IPS DF 4.7 (cell line): ENCODE data around the gene NPTXR.
"Not testable (repeated sequence)": the region's sequence is repeated elsewhere in the genome, so short reads cannot be mapped to it uniquely, and the experiment has no call there.

Source experiments
- DNase-seq: peaks from one replicate; pipeline ENCODE4 v3.0.0-alpha.2; 2013; ENCODE audit warnings: low spot score; ENCODE audit errors: extremely low read depth

Gene NPTXR

DNA sequence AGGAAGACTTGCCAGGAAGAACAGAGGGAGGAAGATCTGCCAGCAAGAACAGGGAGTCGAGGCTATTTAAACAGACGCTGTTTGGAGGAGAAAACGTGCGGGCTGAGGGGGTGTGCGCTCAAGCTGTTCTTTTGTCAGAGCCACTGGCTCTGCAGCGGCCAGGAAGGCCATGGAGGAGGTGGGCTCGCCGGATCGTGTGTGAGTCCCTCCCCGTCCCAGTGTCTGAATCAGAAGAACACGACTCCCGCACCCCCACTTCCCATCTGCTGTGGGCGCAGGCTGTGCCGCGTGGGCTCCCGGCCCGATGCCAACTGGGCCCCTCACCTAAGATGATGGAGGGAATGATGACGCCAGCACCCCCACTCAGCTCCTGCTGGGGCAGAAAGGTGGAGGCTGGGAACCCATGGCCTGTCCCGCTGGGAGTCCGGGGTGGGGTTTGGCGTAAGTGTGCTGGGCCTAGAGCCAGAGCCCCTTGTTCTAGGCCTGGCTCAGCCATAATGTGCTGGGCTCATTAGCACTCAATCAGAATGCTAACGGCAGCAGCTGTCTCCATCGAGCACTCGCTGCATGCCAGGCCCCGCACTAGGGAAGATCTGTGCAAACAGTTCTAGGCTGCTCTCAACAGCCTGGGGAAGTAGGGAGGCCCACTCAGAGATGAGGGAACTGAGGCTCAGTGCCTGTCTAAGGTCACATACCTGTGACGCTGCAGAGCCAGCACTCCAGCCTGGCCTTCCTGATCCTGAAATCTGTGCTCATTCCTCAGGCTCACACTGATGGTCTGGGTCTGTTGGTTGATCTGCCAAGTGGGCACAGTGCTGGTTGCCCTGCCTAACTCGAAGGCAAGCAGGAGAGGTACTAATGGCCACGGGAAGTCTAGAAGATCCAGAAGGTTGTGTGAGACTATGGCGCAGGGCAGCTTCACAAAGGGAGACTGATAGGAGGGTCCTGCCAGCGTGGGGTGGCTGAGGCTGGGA is 11.5 kb downstream of the NPTXR start:
- no peak for DNase-seq

DNA sequence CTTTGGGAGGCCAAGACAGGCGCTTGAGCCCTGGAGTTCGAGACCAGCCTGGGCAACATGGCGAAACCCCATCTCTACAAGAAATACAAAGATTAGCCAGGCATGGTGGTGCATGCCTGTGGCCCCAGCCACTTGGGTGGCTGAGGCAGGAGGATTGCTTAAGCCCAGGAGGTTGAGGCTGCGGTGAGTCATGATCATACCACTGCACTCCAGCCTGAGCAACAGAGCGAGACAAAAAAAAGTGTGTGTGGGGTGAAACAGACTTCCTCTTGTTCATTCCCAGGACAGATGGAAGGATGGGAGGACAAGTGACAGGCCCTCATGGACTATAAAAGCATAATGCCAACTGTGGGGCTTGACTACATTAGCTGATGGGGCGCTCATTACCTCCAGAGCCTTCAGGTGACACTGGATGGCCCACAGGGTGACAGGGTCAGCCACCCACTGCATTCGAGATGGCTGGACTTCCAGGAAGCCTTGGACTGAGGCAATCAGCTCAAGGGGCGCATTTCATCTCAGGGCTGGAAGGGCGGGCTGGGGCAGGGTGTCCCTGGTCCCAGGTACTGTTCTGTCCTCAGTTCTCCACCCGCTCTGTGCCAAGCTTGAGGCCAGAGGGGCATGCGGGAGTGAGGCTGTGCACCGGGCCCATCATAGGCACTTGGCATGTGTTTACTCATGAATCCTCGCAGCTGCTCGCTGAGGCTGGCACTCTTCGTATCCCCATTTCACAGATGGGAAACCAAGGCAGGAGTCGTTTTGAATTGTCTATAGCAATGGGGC is 12.5 kb downstream of the NPTXR start:
- no peak for DNase-seq

DNA sequence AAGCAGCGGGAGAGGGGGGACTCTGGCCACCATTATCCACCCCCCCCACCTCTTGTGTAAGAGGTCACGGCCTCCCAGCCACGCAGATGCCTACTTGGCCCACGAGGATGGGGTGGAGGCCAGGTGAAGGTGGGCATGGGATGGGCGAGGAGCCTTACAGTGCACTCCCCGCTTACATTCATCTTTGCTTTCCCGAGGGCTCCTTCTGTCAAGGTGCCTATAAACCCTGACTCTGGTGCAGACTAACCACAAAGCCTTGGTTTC is 13.1 kb downstream of the NPTXR start:
- no peak for DNase-seq

DNA sequence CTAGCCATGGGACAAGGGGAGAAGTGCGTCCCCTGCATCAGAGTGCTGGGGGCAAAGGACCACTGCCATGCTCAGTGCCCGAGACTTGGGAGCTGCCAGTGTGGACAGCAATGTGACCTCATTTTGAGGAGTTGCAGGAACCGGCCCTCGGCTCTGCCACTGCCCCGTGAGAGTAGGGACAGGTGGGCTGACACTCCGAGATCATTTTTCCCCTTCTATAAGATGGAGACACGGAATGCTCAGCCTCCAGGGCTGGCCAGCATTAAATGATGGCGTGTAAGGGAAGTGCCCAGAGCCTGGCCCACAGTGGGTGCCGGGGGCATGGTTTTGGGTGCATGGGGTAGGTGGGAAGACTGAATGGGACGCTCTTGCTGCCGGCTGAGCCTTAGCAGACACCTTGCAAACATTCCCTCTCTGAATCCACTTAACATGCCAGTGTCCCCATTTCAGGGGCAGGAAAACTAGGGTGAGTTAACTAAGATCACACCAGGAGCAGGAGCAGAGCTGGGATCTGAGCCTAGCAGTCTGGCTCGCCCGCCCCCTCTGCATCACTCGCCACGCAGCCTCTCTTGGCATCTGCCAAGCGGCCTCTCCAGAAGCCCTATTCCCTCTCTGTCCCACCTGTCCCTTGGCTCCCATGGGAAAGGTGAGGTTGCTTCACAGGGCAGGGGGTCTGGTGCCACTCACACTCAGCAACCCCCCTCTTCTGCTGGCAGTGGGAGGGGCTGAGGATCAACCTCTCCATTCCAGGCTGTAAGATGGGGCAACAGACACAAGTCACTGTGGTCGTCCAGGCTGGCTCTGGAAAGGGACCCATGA is 13.6 kb downstream of the NPTXR start:
- DNase-seq: no peak

DNA sequence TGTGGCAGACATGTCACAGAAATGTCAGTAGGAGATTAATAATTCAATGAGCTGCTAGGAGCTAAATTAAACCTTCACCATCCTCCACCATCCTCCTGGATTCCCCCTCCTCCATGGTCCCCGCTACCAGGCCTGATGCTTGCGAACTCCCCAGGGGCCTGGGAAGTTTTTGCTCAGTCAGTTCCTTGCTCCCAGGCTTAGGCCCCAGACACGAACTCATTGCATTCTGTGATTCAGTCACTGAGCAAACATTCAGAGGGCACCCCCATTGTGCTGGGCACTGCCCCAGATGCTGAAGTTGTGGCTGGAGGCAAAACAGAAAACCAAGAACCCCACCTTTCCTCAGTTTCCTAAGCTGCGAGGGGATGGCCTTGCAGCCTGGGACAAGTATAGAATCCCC is 14.3 kb downstream of the NPTXR start:
- no peak for DNase-seq

DNA sequence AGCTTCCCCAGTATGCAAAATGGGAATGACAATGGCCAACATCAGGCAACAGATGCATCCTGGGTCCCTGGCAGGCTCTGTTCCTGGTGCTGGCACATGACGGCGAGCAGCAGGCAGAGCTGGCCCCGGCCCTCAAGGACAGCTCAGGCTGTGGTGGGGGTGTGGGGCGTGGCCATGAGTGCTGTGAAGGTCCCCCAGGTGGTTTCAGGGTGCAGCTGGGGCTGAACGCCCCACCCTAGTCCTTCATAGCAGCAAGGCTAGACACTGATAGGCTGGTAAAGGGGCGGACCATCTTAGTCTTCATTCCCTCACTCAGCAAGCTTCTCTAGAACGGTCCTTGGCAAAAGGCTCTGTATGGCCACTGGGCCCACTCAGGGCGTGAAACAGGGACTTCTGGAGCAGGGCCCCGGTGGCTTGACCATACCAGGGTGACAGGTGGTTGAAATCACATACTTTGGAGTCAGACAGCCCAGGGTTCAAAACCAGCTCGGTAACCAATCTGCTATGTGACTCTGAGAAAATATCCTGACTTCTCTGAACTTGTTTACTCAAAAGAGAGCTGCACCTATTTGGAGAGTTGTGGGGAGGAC is 15.1 kb downstream of the NPTXR start:
- DNase-seq: no peak

DNA sequence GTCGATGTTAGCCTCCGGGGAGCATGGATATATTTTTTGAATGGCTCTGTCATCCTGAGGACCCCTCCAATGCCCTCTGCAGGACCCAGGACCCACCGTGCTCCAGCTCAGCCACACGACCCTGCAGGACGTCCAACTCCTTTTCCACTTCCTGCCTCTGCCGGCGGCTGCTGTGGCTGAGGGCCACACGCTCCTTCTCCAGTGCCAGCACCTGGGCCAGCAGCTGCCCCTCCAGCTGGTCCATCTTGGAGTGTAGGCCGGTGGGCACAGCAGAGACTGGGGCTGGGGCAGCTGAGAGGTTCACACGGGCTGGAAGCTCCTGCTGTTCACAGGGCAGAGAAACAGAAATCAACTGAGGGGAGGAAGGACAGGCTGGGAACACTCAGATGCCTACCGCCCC is 15.6 kb downstream of the NPTXR start:
- no peak for DNase-seq

DNA sequence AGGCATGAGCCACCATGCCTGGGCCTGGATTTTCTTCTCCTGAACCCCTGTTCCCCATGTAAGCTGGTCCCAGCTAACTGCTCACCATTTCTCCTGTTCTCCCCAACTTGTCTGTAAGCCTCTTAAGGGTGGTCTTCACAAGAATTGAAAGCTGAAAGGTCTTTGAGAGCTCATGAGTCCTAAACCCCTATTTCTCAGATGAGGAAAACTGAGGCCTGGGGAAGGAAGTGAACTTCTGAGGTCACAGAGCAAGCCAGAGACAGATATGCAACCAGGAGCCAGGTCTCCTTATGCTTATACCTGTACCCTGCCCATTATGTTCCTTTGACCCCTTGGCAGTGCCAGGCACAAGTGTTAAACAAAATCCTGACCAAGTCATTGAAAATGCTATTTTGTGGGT is 16.3 kb downstream of the NPTXR start:
- DNase-seq: no peak

DNA sequence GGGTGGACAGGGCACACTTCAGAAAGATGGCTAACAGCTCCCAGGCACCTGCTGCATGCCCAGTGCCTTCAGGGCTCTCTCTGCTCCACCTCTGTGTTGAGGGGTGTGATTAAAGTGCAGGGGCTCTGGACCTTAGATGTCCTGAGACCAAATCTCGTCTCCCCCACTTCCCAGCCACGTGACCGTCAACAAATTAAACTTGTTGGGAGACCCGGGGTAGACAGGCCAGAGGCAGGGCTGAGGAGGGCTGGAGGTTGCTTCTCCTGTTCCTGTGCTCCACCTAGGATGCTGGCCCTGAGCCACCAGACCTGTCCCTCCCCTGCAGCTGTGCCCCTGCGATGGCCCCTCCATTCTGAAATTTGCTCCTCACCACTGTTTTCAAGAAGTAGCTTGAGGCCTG is 17.0 kb downstream of the NPTXR start:
- DNase-seq: no peak

DNA sequence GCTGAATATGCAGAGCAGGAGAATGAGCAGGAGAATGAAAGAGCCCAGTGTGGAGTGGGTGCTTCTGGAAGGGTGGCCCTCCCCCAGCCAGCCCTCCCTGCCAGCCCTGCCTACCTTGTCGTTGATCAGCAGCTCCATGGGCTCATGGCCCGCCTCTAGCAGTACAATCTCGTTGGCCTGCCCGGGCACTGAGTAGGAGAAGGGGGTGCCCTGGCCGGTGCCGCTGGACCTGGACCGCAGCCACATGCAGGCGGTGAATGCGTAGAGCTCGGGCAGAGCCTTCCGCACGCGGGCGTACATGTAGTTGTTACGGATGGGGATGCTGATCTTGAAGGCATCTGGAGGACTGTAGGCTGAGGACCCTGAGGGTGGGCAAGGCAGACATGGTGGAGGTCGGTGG is 17.4 kb downstream of the NPTXR start:
- no peak for DNase-seq

DNA sequence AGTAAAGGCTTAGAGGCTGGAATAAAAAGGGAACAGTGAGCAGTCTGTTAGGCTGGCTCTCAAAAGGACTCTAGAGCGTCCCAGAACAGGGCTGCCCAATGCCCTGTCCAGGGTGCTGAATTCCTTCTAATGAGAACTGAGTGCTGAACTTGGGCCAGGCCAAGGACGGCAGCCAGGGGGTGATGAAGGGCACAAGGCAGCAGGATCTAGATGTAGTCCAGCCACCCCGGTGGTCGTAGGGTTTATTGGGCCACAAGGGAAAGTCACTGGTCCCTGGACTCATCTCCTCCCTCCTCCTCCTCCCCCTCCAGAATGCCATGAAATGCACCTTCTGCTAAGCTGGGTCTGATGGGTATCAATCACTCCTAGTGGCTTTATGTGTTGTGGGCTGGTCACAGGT is 19.2 kb downstream of the NPTXR start:
- peak; percentile 69 for DNase-seq

DNA sequence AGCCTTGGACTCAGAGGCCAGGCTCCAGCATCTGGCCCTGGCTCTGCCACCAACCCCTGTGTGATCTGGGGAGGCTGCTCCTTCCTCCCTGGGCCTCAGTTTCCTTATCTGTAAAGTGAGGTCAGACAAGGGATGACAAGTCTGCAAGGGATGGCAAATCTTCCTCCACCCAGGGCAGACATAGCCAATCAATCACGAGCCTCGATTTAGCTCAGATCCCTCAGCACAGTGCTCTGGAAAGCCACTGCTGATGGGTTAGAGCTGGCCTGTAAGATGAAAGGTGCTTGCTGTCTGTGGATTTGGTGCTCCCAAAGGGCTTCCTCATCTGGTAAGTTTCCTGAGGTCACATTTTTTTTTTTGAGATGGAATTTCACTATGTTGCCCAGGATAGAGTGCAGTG is 20.2 kb downstream of the NPTXR start:
- DNase-seq: no peak

DNA sequence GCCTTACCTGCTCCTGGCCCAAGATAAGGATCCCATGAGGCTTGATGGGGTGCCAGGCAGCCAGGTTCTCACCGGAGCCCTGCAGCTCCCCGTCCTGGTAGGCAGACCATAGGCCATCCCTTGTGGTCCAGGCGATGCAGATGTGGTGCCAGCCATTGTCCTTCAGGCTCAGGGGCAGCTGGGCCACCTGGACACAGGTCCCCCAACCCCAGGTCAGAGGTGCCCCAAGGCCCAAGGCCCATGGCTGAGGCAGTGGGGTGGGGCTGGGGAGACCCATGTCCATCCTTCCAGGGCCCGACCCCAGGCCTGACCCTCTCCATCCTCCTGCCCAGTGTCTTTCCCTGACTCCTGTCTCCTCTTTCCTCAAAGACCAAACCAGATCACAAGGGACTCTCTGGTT is 20.8 kb downstream of the NPTXR start:
- no peak for DNase-seq

DNA sequence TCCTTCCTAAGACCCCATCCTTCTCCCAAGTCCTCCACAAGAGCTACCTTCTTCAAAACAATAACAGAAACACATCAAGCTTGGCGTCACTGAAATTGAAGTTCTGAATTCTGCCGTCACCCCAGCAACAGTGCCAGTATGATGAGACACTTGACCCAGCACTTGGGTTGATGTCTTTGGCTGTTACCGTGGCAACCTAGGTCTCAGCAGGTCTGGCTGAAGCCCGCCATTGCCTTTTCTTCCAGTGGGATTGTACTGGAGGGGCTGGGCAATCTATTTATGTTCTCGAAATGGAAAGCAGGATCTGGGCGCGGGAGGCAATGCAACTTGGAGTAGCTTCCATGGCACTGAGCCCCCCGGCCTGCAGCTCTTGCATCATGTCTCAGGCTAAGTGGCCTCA is 23.8 kb downstream of the NPTXR start:
- no peak for DNase-seq

DNA sequence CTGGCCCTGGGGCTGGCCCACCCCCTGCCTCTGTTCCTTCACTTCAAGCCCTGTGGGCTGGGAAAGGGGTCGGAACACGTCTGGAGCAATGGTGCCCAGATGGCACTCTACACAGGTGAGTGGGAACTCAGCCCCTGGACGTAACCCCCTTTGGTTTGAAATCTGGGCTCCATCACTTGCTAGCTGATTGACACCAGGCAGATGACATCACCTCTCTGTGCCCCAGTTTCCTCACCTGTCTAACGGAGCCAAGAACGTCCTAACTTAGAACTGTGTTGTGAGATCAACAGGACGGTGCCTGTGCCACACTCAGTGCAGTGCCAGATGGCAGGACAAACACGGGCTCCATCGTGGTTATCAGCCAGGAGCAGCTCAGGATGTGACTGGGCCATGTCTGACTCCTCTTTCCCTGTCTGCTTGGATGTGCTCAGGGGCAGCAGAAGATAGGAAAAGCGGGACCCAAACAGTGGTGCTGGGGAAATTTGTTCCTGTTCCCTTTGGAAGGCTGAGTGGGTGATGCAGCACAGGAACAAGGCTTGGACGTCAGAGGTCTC is 24.4 kb downstream of the NPTXR start:
- DNase-seq: no peak

DNA sequence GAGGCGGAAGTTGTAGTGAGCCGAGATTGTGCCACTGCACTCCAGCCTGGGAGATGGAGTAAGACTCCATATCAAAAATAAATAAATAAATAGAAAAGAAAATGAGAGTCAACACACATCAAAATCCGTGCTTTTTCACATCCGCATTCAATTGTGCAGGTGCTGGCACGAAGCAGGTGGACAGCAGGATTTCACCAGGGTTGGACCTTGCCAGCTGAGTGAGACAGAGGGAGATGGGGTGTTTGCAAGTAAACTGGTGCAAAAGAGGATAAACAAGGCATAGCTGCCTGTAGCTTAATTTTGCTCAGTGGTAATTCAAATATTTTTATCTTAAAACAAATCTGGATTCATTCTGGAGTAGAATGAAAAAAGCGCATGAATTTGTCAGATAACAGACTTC is 26.6 kb downstream of the NPTXR start:
- DNase-seq: no peak

DNA sequence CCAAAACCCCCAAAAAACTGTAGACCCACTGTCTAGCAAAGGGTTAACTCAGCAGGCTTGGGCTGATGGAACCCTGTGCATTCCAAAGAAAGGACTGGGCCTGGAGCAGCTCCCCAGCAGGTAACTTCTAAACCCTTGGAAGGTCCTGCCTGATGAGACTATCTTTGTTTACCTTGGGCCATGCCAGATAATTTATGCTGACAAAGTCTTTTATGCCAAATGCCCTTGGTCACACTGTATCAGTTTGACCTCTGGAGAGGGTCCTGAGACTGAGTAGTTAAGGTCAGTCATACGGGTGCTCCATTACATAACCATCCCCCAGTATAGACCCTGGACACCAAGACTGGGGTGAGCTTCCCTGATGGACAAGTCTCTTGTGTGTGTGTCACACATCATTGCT is 28.0 kb downstream of the NPTXR start:
- DNase-seq: no peak

DNA sequence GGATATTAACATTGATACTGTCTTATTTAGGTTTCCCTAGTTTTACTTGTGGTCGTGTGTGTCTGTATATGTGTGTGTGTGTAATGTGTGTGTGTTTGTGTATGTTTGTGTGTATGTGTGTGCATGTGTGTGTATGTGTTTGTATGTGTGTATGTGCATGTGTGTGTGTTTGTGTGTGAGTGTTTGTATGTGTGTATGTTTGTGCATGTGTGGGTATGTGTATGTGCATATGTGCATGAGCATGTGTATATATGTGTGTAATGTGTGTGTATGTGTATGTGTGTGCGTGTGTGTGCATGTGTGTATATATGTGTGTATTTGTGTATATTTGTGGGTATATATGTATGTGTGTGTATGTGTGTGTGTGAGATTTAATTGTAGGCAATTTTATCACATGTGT is 32.6 kb downstream of the NPTXR start:
- no peak for DNase-seq

DNA sequence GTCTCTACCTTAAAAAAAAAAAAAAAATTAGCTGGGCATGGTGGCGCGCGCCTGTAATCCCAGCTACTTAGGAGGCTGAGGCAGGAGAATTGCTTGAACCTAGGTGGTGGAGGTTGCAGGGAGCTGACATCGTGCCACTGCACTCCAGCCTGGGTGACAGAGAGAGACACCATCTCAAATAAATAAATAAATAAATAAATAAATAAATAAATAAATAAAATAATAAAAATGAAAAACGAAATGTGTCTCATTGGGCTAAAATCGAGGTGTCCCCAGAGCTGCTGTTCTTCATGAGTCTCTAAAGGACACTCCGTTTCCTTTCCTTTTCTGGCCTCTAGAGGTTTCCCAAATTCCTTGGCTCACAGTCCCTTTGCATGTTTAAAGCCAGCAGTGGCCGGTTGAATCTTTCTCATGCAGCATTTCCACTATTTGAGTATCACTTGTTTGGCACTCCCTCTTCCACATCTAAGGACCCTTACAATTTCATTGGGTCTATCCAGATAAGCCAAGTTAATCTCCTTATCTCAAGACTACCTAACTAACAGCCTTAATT is 38.7 kb downstream of the NPTXR start:
- not testable (repeated sequence) for DNase-seq

DNA sequence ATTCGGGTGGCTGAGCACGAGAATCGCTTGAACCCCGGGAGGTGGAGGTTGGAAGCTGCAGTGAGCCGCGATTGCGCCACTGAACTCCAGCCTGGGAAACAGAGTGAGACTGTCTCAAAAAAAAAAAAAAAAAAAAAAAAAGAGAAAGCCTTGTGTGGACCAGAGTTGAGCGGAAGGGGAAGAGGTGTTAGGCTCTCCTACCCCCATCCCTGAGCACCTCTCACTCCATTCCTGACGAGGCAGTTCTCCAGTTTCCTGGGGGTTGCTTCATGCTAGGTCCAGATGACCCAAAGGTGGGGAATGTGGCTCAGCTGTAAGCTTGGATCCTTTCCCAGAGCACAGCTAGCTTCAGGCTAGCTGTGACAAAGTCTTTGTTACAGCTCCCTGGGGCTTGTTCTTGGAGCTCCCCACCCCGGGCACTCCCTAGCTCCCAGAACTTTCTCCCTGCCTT is 41.1 kb downstream of the NPTXR start:
- no peak for DNase-seq
